T1000 (cell line): ENCODE measurements around the gene FABP1.

ENCODE experiments used
- DNase-seq: peaks from one replicate; lab custom pipeline; 2025; ENCODE audit warnings: mixed read lengths; lab: John Stamatoyannopoulos, UW

The FABP1 gene

DNA sequence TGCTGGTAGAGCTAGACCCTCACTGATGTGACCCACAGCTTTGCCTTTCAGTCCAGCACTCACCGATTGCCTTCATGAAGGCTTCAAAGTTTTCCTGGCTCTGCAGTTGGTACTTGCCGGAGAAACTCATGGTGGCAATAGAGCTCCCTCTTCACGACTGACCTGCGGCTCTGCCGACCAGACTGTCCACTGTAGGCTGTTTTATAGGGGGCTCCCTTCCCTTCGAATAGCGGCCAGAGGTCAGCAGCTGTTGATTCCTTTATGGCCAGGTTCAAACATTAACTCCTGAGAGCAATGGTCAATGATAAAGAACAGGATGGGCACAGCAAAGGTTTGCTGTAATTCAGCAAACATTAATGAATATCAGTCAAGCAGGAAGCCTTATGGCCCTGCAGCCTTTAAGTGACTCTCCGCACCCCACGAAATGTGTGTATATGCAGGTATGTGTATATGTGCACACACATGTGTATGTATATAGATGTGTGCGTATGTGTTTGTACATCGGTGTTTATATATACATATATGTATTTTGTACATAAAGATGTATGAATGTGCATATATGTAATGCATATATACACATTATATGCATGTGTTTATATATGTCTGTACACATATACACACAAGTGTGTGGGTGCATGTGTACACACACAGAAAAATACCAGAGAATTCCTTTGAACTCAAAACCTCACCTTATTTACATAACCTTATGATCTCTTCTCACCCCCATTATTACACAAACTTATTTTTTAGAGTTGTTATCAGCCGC is at the start of gene FABP1:
Gene FABP1 (minus strand): TSS at position 175 of the 766 bp plus-strand sequence. CDS start 45 bp downstream, at position 130.
- DNase-seq, result no peak

DNA sequence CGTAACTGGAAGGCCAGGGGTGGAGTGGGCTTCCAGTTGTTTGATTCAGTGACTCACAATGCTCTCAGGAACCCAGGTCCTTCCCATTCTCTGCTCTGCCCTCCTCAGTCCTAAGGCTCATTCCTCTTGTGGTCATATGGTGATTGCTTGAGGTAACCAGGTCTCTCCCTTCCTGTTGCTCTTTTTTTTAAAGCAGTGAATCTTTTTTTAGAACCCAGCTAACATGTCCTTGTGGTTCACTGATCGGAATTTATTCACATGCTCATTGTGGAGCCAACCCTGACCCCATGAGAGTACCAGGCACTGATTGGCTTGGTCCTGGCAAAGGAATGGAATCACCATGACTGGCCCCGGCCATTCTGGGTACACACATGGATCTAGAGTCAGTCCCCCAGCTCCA is 49.7 kb upstream of the FABP1 start:
- DNase-seq, result no peak

DNA sequence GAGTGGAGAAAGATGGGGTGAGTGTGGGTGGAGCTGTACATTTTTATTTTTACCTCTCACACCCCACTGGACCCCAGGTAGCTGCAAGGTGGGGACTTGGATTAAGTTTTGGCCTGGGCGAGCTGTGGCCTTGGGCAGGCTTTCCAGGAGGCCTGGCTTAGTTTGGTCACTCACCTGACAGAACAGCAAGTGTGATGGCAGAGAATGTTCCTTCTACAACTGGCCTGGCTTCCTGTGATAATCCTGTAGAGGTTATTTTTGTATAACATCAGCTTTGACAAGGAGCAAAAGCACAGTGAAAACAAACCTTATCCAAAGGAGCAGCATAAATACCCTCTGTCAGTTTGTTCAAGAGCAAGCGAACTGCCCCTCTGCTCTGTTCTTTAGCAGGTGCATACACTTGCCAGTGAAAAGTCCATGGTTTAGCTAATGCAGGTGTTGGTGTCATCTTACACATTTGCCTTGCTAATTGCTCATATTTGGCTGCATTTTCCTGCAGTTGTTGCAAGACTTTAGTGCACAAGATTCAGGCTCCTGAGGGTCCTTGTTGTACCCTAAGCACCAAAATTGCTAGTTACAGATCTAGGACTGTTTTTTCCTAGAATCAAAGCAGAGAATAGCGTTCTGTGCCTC is 48.6 kb upstream of the FABP1 start:
- no peak for DNase-seq

DNA sequence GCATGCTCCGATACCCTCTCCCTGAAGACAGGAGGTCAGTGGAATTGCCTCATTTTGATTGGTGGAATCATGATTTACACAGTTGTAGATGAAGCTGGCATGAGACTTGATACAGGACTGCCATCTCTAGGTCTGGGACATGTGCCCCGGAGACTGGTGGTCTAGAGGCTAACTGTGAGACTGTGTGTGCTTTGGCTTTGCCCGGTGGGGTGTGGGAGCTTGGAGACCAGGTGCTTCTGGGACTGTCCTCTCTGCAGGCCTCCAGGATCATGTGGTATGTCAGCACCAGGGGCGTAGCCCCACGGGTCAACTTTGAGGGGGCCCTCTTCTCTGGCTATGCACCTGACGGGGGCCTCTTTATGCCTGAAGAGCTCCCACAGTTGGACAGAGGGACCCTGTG is 45.0 kb upstream of the FABP1 start:
- DNase-seq, result no peak

DNA sequence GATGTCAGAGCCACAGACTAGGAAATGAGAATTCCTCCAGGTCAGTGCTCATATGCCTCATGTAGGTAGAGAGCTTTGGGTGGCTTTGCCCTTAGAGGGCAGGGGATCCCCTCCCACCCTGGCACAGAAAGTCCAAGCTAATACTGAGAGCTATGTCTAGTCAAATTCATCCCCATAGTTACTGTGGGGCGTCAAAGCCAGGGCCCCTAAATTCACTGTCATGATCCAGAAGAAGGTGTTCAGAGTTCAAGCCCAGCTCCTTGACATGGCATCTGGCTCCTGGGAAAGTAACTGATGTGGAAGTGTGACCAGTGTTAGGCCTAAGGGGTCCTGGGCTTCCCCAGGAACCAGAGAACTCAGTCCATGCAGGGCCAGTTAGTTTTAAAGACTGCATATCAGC is 44.1 kb upstream of the FABP1 start:
- no peak for DNase-seq

DNA sequence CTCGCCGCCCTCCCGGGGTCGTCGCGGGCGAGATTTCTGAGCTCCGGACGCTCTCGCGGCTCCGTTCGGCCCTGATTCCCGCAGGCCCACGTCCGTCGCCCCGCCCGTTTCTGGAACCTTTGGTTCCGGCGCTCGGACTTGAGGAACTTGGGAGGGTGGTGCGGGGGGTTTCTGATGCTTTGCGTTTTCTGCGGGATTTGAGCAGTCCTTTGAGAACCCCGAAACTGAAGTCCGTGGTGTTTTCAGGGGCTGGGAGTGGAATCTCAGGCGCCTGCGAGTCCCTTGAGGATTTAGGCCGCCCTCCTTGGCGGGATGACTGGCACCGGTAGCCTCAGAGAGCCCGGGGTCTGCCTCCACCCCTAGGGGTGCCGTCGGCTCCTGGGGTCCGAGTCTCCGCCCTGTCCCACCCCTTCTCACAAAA is 42.6 kb upstream of the FABP1 start:
- DNase-seq, result no peak

DNA sequence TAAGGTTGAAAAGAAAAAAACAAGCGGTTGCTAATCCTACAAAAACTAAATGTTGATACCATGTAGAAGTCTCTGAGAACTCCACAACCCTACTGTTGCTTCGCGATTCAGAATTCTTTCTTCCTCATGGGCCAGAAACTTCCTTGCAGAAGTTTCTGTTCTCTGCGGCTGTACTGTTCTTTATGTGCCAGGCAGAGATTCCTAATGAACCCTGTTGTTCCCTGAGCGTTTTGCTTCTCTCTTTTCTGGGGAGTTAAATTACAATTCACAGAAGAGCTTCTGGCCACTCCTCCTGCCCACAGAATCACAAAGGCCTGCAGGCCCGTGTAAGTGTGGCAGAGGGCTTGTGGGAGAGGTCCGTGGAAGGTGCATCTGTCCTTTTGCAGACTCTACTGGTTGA is 40.5 kb upstream of the FABP1 start:
- no peak for DNase-seq

DNA sequence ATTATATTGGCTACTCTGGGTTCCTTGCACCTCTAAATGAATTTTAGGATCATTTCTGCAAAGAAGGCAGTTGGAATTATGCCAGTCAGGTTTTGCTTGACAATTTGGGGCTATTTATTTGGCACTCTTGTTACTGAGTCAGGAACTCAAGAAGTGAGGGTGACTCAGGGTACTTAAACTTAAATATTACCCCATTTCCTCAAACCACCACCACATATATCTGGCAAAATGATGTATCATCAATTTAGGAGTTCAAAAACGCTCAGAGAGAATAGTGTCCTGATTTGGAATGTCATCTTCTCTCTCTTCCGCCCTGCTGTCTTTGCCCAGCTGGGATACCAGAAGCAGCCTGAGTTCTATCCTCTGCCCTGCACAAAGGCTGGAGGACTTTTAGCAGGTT is 39.9 kb upstream of the FABP1 start:
- no peak for DNase-seq

DNA sequence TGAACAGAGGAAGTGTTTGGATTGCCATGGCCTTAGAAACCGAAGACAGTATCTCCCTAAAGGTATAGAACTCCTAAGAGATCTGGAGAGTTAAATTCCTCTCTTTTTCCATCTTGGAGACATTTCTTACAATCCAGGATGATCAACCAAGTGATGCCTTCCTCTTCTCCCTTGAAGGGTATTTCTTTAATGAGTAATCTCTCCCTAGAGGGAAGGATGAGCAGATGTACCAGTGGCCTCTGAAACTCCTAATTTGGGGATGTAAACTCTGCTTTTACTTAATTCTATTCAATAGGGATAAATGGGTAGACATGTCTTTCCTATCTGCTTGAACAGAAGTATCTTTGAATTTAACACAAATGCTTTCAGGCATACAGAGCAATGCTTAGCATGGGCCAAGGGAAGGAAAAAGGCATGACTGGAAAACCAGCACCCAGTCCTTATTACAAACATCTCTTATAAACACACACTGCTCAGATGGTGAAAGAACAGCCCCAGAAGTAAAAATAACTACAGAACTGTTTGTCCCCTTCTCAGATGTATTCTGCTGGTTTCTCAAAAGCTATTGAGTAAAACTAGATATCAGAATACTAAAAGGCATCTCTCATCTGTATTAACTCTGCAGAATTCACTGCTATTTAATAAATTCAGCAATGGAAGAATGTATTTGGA is 37.6 kb upstream of the FABP1 start:
- DNase-seq, result no peak

DNA sequence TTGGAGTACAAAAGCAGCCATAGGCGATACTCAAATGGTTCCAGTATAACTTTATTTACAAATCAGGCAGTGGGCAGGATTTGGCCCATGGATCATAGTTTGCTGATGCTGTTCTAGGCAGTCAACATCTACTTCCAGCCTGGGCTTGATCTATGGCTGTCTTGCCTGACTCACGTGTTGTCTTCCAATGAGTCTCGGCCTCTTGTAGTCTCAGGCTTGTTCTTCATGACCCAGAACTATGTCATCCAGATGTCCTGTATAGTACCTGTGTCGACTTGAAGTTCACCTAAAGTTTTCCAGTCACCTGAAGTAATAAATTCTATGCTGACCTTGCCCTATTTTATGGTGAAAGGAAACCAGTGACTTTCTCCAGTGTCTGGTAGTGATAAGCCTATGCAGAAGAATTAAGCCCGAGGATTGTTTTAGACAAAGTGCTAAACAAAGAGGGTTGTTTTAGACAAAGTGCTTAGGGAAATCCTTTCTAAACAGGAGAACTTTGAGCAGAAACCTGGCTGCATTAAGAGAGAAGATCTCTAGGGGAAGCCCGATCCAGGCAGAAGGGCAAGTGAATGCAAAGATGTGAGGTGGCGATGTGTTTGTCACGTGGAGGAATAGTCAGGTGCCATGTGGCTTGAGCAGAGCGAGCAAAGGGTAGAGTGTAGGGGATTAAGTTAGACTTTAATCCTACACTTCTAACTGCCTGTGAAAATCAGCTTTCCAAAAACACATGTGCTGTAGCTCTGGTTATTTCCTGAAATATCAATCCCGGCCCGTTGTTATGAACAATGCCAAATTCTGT is 33.8 kb upstream of the FABP1 start:
- no peak for DNase-seq

DNA sequence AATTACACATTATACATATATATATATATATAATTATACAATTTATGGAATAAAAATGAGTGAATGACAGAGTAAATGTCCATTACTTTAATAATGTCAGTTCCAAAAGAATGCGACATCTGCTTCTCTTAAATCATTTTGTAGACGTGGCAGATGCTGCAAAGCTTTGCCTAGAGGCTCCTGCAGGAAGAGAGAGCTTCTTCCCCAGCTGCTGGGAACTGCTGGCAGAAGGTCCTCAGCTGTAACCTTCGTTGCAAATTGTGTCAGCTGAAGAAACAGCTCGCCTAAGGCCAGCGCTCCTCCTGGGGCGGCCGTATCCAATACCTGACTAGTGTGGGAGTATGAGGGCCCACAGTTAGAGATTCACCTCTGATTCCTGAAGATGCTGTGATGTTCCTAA is 32.7 kb upstream of the FABP1 start:
- DNase-seq, result no peak

DNA sequence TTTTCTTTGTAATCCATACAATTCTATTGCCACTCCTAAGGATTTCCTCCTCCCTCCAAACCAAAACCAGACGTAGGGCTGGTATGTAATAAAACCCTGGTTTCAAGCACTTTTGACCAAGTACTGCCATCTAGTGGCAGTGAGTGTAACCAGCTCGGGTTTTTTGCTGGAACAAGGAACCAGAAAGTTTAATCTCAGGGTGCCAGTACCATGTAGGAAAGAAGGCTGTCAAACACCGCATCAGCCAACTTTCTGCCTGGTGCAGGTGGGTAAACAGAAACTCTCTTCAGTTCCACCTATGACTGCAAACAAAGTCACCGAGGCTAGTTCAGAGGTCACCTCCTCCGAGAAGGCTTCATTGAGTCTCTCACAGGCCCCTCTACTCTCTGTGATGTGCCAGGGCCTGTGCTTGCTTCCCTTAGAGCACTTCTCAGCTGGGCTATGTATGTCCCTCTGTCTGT is 32.1 kb upstream of the FABP1 start:
- DNase-seq, result peak; percentile 5

DNA sequence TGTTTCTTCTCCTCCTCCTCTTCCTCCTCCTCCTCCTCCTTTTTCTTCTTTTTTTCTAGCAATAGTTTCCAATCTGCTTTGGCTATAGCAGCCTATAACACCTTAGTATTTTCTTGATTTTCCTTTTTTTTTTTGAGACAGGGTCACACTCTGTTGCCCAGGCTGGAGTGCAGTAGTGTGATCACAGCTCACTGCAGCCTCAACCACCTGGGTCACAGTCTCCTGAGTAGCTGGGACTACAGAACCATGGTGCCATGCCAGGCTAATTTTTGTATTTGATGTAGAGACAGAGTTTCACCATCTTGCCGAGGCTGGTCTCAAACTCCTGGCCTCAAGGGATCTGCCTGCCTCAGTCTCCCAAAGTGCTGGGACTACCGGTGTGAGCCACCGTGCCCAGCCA is 31.6 kb upstream of the FABP1 start:
- no peak for DNase-seq

DNA sequence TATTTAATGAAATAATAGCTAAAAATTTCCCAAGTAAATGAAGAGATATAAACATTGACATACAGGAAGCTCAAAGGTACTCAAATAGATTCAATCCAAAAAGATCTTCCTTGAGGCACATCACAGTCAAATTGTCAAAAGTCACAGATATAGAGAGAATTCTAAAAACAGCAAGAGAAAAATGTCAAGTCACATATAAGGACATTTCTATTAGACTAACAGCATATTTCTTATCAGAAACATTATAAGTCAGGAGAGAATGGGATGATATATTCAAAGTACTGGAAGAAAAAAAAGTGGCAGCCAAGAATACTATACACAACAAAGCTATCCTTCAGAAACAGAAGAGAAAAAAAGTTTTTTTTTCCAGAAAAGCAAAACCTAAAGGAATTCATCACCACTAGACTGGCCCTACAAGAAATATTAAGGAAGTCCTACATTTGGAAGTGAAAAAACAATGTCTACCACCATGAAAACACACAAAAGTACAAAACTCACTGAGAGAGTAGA is 21.1 kb upstream of the FABP1 start:
- DNase-seq, result no peak

DNA sequence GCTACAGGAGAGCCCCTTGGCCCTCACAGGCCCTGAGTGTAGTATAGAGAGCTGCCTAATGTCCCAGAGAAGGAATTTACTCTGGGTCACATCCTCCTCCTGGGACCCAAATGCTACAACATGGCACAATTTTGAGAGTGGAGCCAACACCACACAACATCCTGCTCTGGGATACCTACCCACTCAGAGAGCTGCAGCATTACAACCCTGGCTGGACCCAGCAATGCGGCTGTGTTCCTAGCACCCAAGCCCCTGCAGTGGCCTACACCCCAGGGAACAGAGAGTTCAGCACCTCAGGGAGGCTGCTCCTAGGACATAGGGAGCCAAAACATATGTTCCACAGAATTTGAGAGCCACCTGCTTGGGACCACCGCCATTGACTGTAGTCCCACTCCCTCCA is 19.3 kb upstream of the FABP1 start:
- no peak for DNase-seq

DNA sequence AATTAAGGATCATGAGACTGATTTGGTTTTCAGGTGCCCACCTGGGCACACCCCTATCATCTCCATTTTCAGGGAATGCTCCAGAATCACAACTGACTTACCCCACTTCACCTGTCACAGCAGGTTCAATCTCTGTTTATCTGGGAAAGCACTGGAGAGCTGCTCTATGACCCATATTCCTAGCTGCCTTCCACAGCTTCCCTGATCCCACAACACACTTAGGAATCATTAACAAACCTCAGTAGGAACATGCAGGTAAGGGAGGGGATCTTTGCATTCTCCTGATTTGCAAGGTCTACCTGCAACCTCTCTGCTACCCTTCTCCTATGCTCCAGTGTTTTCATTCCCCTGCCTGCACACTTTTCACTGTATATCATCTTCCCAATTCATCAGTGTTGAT is 18.7 kb upstream of the FABP1 start:
- no peak for DNase-seq

DNA sequence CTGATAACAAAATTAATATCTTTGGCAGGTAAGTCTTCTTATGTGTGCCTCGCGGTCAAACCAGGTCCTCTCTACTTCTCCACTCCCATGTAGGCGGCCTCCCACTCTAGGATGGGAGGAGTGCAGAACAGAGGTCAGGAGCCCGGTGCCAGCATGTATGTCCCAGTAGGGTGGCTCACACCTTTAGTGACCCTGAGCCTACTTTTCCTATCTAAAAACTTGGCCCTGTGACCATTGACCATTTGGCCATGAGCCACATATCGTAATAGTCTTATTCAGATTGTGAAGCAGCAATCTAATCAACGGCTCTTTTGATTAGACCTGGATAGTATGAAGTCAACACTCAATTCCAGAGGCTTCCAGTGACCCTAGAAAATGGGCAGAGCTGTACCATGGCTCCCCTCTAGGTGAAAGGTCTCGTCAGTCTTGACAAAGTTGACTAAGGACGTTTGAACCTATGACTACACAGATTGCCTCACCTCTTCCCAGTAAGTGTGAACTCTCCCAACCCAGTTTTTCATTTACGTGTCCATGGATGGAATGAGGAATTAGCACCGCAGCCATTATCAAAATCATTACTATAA is 17.1 kb upstream of the FABP1 start:
- no peak for DNase-seq

DNA sequence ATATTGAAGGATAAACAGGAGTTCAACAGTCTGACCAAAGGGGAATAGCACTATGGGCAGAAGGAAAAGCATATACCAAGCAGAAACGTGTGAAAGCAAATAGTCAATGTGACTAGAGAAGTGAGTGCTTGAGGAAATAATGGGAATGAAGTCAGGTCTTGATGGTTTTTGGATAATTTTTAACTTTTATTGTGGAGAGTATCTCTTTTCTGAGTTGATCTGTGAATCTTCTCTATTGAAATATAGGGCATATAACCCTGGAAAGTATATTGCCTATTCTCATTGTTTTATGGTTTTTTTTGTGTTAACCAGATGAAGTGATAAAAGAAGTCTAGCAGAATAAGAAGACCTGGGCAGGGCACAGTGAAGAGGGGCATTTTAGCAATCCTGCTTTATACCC is 16.4 kb upstream of the FABP1 start:
- DNase-seq, result no peak

DNA sequence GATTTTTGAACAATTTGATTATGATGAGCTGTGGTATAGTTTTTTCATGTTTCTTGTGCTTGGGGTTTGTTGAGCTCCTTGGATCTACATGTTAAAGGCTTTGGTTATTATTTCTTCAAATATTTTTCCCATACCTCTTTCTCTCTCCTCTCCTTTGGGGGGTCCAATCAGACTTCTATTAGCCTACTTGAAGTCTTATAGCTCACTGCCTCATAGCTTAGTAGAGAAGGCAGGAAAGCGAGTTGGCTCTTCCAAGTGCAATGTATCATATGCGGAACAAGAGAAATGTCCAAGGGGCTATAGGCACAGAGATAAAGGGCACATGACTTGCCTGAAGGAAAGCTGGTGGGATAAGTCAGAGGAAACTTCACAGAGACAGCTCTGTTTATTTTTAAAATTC is 14.1 kb upstream of the FABP1 start:
- DNase-seq, result no peak

DNA sequence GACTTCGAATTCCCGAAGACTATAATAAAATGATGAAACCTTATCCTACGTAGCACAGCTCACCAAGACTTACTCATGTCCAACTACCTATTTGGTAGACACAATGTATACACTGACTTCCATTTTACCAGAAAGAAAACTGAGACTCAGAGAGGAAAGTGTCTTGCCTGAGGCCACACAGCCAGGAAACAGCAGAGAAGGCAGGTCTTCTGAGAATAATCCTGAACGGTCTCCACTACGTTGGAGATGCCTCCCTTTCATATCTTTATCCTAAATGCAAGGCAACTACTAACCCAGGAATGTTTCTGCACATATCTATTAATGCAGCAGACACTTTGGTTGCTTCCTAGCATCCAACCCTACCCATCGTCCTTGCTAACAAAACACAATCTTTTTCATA is 11.9 kb upstream of the FABP1 start:
- DNase-seq, result no peak

DNA sequence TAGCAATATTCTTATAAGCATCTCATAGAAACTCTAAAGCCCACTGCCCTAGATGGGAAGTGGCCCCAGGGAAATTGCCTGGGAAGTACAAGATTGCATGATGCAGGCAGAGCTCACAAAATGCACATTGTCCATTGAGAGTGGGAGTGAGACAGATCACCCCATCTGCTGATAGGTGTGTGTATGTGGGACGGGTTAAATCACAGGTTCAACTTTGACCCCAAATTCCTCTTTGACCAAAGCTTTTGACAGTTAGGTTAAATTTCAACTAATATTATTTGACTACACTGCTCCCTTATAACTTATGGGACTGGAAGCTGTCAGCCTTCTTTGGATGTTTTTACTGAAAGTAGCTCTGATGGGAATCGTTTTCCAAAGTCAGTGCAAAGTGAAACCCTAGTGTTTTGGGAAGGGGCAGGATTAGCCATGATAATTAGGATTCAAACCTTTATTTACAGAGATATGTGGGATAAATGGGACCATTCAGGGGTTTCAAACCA is 11.4 kb upstream of the FABP1 start:
- DNase-seq, result no peak

DNA sequence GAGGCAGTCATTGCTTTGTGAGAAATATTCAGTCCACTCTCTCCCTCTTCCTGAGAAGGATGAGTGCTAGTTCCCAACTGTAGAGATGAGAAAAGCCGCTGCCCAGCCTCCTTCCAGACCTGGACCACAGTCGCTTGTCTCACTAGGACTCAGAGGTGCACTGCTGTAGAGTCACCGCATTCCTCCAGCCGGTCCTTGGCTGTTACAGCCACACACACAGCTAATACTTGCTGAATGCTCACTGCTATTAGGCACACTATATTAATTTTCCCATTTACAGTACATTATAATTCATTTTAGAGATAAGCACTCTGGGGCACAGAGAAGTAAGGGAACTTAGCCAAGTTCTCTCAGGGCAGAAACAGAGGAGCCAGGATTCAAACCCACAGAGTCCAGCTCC is 10.0 kb upstream of the FABP1 start:
- no peak for DNase-seq
